ENCODE data around the gene CRAT.

The CRAT gene

GRCh38 chr9:129095170-129095667 is 15.4 kb downstream of the CRAT start:
- no peak for FAIRE-seq

GRCh38 chr9:129094387-129095169 is 16.0 kb downstream of the CRAT start:
- FAIRE-seq (no peak), DNase-seq (ENCODE audit: insufficient read length, low spot score) (no peak)

More at GRCh38 chr9:129095170-129095667, 15.4 kb downstream of the CRAT start:
- no peak for DNase-seq (ENCODE audit: insufficient read length, low spot score)

- FAIRE-seq (no peak), DNase-seq (ENCODE audit: insufficient read length, low spot score) (no peak)
Observed at GRCh38 chr9:129093602-129094386, 16.8 kb downstream of the CRAT start.

- no peak for DNase-seq (ENCODE audit: insufficient read length, low spot score)
Observed at GRCh38 chr9:129089246-129089645, 21.3 kb downstream of the CRAT start.

GRCh38 chr9:129084087-129084486 is 26.5 kb downstream of the CRAT start:
- DNase-seq (ENCODE audit: insufficient read length, low spot score) (no peak), FAIRE-seq (no peak)

More at GRCh38 chr9:129089246-129089645, 21.3 kb downstream of the CRAT start:
- FAIRE-seq, result no peak

GRCh38 chr9:129081388-129081904 is 29.1 kb downstream of the CRAT start:
- DNase-seq (ENCODE audit: insufficient read length, low spot score), result peak; percentile 93

GRCh38 chr9:129080601-129081387 is 29.8 kb downstream of the CRAT start, which contains the start of gene DOLPP1:
Gene DOLPP1 (plus strand): TSS chr9:129081111. CDS start chr9:129081132, 21 bp downstream.
- peak; percentile 97 for FAIRE-seq

More at GRCh38 chr9:129081388-129081904, 29.1 kb downstream of the CRAT start:
- FAIRE-seq, result no peak

GRCh38 chr9:129080298-129080600 is 30.3 kb downstream of the CRAT start:
- no peak for DNase-seq (ENCODE audit: insufficient read length, low spot score)
- no peak for FAIRE-seq

More at GRCh38 chr9:129080601-129081387, 29.8 kb downstream of the CRAT start, which contains the start of gene DOLPP1:
- peak; percentile 98 for DNase-seq (ENCODE audit: insufficient read length, low spot score)

- no peak for DNase-seq (ENCODE audit: insufficient read length, low spot score)
- no peak for FAIRE-seq
Observed at GRCh38 chr9:129079829-129080228, 30.8 kb downstream of the CRAT start.

- FAIRE-seq (no peak), DNase-seq (ENCODE audit: insufficient read length, low spot score) (no peak)
Observed at GRCh38 chr9:129078691-129079503, 31.7 kb downstream of the CRAT start.

- DNase-seq (ENCODE audit: insufficient read length, low spot score), result no peak
- FAIRE-seq, result no peak
Observed at GRCh38 chr9:129077236-129077635, 33.4 kb downstream of the CRAT start.

GRCh38 chr9:129076640-129077037 is 34.0 kb downstream of the CRAT start:
- no peak for FAIRE-seq
- no peak for DNase-seq (ENCODE audit: insufficient read length, low spot score)

- no peak for FAIRE-seq
Observed at GRCh38 chr9:129075996-129076639, 34.5 kb downstream of the CRAT start.

GRCh38 chr9:129074106-129074505 is 36.5 kb downstream of the CRAT start:
- DNase-seq (ENCODE audit: insufficient read length, low spot score) (no peak), FAIRE-seq (no peak)

More at GRCh38 chr9:129075996-129076639, 34.5 kb downstream of the CRAT start:
- no peak for DNase-seq (ENCODE audit: insufficient read length, low spot score)

- FAIRE-seq (no peak), DNase-seq (ENCODE audit: insufficient read length, low spot score) (no peak)
Observed at GRCh38 chr9:129073404-129073803, 37.2 kb downstream of the CRAT start.

GRCh38 chr9:129072171-129072570 is 38.4 kb downstream of the CRAT start:
- DNase-seq (ENCODE audit: insufficient read length, low spot score), result no peak
- no peak for FAIRE-seq

GRCh38 chr9:129071526-129072126 is 39.0 kb downstream of the CRAT start:
- FAIRE-seq, result no peak

GRCh38 chr9:129070696-129071525 is 39.7 kb downstream of the CRAT start:
- FAIRE-seq (no peak), DNase-seq (ENCODE audit: insufficient read length, low spot score) (no peak)

More at GRCh38 chr9:129071526-129072126, 39.0 kb downstream of the CRAT start:
- DNase-seq (ENCODE audit: insufficient read length, low spot score), result no peak
